A549 (cell line): ENCODE data around the gene SEMA6C.

Experiments
- KDM5A ChIP-seq: fragments of 200-600 bp; sonication (generic); IDR thresholded peaks from 2 replicates; pipeline ENCODE4 v1.6.1; 2016; ENCODE audit warnings: antibody characterized with exemption, mild to moderate bottlenecking
- POLR2A ChIP-seq: IDR thresholded peaks from 2 replicates; pipeline ENCODE4 v1.6.1; 2012; ENCODE audit warnings: mild to moderate bottlenecking, low read length
- REST ChIP-seq: fragments of 200-600 bp; sonication (generic); IDR thresholded peaks from 2 replicates; pipeline ENCODE4 v1.6.1; 2016; ENCODE audit warnings: antibody characterized with exemption, mild to moderate bottlenecking, moderate library complexity
- RNF2 ChIP-seq: fragments of 200-600 bp; sonication (generic); IDR thresholded peaks from 2 replicates; pipeline ENCODE4 v1.6.1; 2016; ENCODE audit warnings: low read depth, mild to moderate bottlenecking, antibody characterized with exemption, moderate library complexity, borderline replicate concordance

- no peak for TF ChIP-seq RNF2
- no peak for TF ChIP-seq REST
- no peak for TF ChIP-seq KDM5A
- TF ChIP-seq POLR2A, result no peak
Measured at GRCh38 chr1:151128800-151129199, 17.6 kb downstream of the SEMA6C start.
